Measurements from ENCODE around the gene DPP8.
"Not testable (repeated sequence)": the region's sequence is repeated elsewhere in the genome, so short reads cannot be mapped to it uniquely, and the experiment has no call there.

Gene DPP8

GRCh38 chr15:65516997-65517865, at the start of gene DPP8:
DPP8 (minus strand) TSS chr15:65517689; CDS start chr15:65512553, 5,136 bp downstream.
- peak; percentile 80 for DNase-seq (ENCODE audit: low read depth)

GRCh38 chr15:65561934-65562333, 44.4 kb upstream of the DPP8 start:
- no peak for DNase-seq (ENCODE audit: low read depth)

DNA sequence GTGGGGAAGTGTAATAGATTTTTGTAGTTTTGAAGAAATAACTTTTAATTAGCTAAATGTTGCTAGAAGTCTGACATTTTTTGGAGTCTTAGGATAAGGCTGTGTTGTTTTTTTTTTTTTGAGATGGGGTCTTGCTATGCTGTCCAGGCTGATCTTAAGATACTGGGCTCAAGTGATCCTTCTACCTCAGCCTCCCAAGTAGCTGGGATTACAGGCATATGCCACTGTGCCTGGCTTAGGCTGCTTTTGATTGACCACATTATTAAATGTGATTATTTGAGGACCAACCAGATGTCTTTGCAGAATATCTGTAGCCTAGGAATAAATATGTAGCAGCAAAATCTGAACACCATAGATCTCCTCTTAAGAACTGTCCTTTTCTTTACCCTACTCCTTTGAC, 42.5 kb upstream of the DPP8 start:
- no peak for DNase-seq (ENCODE audit: low read depth)

DNA sequence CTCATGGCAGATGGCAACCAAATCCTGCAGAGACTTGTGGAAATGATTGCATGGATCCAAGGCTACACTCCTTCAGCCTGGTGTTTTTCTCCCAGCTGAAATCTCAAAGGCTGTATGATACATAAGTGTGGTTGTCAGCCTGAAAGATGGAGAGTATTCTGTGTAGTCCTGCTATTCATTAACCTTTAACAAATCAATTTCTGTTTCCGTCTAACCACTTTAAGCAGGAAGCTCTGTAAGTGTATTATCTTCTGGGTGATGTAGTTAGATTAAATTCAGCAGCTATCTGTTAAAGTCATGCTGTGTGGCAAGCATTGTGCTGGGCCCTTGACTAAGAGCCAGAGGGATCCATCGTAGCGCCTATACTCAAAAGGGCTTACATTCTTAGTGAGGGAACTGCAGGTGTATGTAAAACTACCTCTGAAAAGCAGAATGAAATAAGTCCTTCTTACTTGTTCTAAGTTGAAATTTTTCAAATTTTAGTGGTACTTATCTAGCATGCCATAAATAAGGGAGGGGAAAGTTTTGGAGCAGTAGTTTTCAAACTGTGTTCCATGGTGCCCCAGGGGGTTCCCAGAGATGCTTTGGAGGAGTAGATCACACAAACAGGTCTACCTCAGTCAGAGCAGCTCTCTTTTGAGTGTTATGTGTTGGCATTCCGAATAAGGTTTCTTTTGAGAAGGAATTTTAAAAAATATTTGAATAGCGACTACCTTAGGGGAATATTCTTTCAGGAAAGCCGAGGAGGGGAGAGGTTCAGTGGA, 41.7 kb upstream of the DPP8 start:
- no peak for DNase-seq (ENCODE audit: low read depth)

- DNase-seq (ENCODE audit: low read depth) = peak; percentile 17
Measured at GRCh38 chr15:65558336-65558735, 40.8 kb upstream of the DPP8 start.

GRCh38 chr15:65556622-65557021, 39.1 kb upstream of the DPP8 start:
- no peak for DNase-seq (ENCODE audit: low read depth)

DNA sequence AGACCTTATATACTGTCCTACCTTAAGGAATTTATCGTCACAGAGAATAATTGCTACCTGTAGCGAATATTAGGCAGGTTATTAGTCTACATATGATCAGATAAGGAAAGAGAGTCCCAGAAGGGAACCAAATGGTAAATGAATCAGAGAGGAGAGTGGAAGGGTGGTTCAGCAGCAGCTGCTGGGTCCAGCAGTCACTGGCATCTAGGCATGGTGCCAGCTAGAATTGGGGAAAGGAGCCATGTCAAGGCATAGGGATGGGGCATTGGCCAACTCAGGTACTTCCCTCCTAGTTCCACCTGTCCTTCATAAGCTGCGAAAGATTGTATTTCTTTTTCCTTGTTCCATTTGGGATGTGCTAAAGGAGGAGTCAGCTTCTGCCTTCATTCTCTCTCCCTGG, 36.2 kb upstream of the DPP8 start:
- DNase-seq (ENCODE audit: low read depth) = no peak

- not testable (repeated sequence) for DNase-seq (ENCODE audit: low read depth)
Measured at GRCh38 chr15:65552851-65553250, 35.4 kb upstream of the DPP8 start.

DNA sequence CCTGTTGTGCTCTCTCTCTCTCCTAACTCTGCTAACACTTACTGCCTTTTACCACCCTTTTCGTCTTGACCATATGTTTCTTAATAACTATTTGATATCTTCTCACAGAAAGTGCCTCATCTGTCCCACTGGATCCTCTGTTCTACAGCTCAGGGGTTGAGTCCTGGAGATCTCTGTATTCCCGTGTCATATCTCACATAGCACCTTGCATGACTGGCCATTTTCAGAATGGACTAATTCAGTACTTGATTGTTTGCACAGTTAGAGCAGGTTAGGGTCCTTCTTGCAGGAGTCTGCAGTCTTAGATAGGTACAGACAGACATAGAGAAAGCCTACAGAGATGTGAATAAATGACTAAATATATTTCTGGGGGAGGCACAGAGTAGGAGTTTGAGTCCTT, 33.7 kb upstream of the DPP8 start:
- DNase-seq (ENCODE audit: low read depth) = no peak

GRCh38 chr15:65550681-65551098, 33.2 kb upstream of the DPP8 start:
- no peak for DNase-seq (ENCODE audit: low read depth)

GRCh38 chr15:65549288-65549687, 31.8 kb upstream of the DPP8 start:
- not testable (repeated sequence) for DNase-seq (ENCODE audit: low read depth)

DNA sequence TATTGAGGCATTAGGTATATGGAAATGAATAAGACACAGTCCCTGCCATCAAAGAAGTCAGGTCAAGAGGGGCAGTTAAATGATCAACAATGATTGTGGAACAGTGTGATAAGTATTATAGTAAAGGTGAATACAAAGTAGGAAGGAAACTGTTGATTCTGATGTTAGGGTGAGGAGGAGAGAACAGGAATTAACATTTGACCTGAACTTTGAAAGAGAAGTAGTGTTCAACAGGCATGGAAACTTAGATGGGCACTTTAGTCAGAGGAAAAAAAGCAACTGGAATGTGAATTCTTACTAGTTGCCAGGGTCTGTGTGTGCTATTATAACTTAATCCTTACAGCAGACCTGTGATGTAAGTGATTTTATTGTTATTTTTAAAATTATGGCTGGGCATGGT, 30.4 kb upstream of the DPP8 start:
- DNase-seq (ENCODE audit: low read depth) = no peak

GRCh38 chr15:65541231-65541820, 23.8 kb upstream of the DPP8 start:
- DNase-seq (ENCODE audit: low read depth) = no peak

- no peak for DNase-seq (ENCODE audit: low read depth)
Measured at GRCh38 chr15:65540314-65540713, 22.8 kb upstream of the DPP8 start.

- no peak for DNase-seq (ENCODE audit: low read depth)
Measured at GRCh38 chr15:65535192-65535591, 17.7 kb upstream of the DPP8 start.

DNA sequence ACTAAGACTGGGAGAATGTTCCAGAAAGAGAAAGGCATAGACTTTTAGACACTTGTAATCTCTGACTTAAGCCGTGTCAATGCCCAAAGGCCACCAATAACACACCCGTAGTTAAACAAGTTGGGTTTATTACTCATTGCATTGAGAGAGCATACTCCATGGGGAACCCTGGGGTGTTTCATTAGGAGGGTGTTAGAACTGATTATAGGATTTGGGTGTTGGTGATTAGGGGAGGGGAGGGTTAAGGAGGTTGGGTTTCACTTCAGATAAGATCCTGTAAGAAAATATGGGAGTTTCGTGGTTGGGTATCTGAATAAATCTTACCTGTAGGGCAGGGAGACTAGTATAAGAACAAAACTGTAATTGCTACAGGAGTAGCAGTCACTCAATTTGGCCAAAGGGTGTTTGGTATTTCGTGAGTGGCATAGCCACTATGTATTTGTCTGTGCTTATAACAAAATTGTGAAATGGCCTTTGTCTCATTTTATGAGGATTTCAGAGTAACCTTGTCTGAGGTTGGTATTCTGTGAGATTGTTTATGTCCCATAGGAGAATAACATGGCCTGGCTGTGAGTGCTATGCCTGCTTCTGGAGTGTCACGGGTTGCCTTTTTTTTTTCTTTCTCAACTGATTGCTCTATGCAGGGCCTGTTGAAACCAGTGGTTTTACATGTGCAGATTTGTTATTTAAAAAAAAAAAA, 15.7 kb upstream of the DPP8 start:
- no peak for DNase-seq (ENCODE audit: low read depth)

DNA sequence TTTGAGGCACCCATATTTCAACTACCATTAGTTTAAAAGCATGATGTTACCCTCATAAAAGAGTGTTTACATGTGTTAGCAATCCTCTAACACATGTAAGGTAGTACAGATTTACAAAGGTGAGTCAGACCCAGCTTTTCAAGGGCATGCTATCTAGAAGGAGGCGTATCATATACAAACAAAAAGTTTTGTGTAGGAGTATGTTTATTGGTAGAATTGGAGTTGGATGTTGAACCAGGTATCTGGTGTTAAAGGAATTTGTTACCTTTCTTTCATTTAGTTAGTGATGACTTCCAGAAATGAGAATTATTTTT, 15.2 kb upstream of the DPP8 start:
- no peak for DNase-seq (ENCODE audit: low read depth)

DNA sequence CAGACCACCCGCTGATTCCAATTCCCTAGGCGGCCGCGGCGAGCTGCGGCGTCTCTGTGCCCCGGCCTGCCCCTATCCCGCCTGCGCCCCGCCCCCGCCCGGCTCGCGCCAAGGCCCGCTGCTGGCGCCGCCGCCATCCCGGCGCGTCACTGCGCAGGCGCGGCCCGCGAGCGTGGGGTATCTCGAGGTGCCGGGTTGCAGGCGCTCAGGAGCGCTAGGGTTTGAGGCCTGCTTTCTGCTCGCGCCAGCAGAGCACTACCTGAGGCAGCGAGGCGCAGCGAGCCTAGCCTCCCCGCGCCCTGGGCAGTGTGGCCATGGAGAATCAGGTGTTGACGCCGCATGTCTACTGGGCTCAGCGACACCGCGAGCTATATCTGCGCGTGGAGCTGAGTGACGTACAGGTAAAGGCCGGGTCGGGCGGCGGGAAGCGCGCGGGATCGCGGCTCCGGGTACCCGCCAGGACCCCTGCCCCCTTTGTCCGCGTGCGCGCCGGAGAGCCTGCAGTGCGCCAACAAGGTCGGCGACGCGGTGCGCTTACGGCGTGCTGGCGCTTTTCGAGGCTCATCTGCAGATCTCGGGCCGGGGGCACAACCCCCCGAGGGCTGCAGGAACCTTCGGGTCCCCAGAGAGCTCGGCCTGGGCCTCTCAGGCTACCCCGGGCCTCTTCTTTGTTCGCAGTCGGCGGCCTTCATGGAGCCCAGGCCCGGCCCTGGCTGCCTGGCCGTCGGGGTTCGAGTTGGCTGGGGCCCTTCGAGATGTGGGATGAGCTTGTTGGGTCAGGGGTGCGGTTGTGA, 13.0 kb upstream of the DPP8 start, which contains the start of gene HACD3:
TSS of gene HACD3 (plus strand) at position 146 of the 794 bp plus-strand sequence. CDS start at position 315, 169 bp downstream.
- DNase-seq (ENCODE audit: low read depth) = no peak

- DNase-seq (ENCODE audit: low read depth) = no peak
Measured at GRCh38 chr15:65529762-65530317, 12.4 kb upstream of the DPP8 start.

GRCh38 chr15:65528461-65529060, 11.1 kb upstream of the DPP8 start:
- DNase-seq (ENCODE audit: low read depth) = no peak

DNA sequence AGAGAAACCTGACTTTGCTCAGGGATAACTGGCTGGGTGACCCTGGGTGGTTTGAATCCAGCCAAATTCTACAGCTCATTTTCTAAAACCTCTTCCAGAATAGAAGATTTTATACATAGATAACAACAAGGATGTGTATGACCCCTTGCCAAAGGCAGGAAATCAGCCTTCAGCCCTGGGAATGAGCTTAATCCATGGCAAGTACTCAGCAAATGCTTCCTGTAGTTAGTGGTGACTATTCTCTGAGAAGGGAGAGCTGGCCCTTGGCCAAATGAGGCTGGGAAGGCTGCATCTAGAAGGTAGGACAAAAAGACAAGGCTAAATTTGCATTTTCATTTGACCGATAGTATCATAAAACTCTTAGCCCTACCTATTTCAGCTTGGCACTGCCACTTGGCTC, 8.1 kb upstream of the DPP8 start:
- no peak for DNase-seq (ENCODE audit: low read depth)

Measured in GM04504 (cell line).